VCaP (cell line): ENCODE measurements around the gene ANKMY1.

Experiments used
- H3K27ac ChIP-seq: fragments of 450-650 bp; 2 replicates; pipeline ENCODE4 v1.5.1; 2017
- CTCF ChIP-seq: fragments of 450-650 bp; conservative IDR thresholded peaks from 2 replicates; pipeline ENCODE4 v1.5.1; 2017; ENCODE audit warnings: mild to moderate bottlenecking, moderate library complexity

The ANKMY1 gene

GRCh38 chr2:240585681-240586197 lies 28.0 kb upstream of the ANKMY1 start:
- H3K27ac ChIP-seq = peak overlapping the region; percentile 86
- TF ChIP-seq CTCF = no peak

GRCh38 chr2:240585101-240585500 lies 27.3 kb upstream of the ANKMY1 start:
- TF ChIP-seq CTCF = no peak
- peak overlapping the region; percentile 86; the same call in 1 of the 2 replicates for H3K27ac ChIP-seq

GRCh38 chr2:240584486-240585031 lies 26.8 kb upstream of the ANKMY1 start:
- H3K27ac ChIP-seq = peak overlapping the region; percentile 86; the same call in 1 of the 2 replicates
- no peak for TF ChIP-seq CTCF

- TF ChIP-seq CTCF = no peak
- no peak overlapping the region for H3K27ac ChIP-seq
Measured at GRCh38 chr2:240583774-240584173, 26.0 kb upstream of the ANKMY1 start.

GRCh38 chr2:240582781-240583180 lies 25.0 kb upstream of the ANKMY1 start:
- no peak overlapping the region for H3K27ac ChIP-seq
- no peak for TF ChIP-seq CTCF

GRCh38 chr2:240581811-240582210 lies 24.0 kb upstream of the ANKMY1 start:
- no peak overlapping the region for H3K27ac ChIP-seq
- no peak for TF ChIP-seq CTCF

- H3K27ac ChIP-seq = no peak overlapping the region
- no peak for TF ChIP-seq CTCF
Measured at GRCh38 chr2:240579771-240580614, 22.2 kb upstream of the ANKMY1 start.
